ENCODE data around the gene CADM2. TPM values are rescaled to one million over a fixed set of nuclear protein-coding genes. Genes with fewer than 3 reads are reported as not detected.

CADM2 gene
- total RNA-seq, 1 experiment from 2014 or later = 0.64 TPM

- Histone ChIP-seq H3K27ac (ENCODE audit: low read length) (no peak overlapping the region), H3K9me3 (ENCODE audit: control insufficient read depth, insufficient read depth, low read depth, low read length) (no peaks in the 10 kb centered on the region), H3K36me3 (ENCODE audit: control insufficient read depth, insufficient read depth, low read length) (no peaks in the 10 kb centered on the region), H3K4me1 (ENCODE audit: control insufficient read depth, insufficient read depth, low read length) (no peaks in the 10 kb centered on the region), H3K4me3 (ENCODE audit: low read depth in 2 of 2, low read length in 2 of 2) (no peak overlapping the region), H3K27me3 (ENCODE audit: control insufficient read depth, insufficient read depth, low read length) (no peaks in the 10 kb centered on the region)
- TF ChIP-seq POLR2AphosphoS5 (IDR thresholded peaks at IDR 0.05; ENCODE audit: low read depth, low read length) = no peak
- TF ChIP-seq TCF7L2 (IDR thresholded peaks at IDR 0.05; ENCODE audit: low read depth, low read length) = no peak
- no peak for TF ChIP-seq CTCF (IDR thresholded peaks at IDR 0.05)
- TF ChIP-seq SIN3A (IDR thresholded peaks at IDR 0.05; ENCODE audit: borderline replicate concordance, insufficient read depth, low read depth, low read length) = no peak
- TF ChIP-seq REST (IDR thresholded peaks at IDR 0.05; ENCODE audit: insufficient read depth in 1 of 2, low read depth in 2 of 2, low read length in 1 of 2) = no peak
- no peak for ATAC-seq
- in situ Hi-C loops (cut with HindIII; ENCODE audit: low pct_unique_long_range_greater_than_20kb, low sequenced_read_pairs) = no loop called here
- POLR2A ChIA-PET = no interaction called here
- CTCF ChIA-PET = no interaction called here
- no peak for DNase-seq (ENCODE audit: low read depth, low spot score)
- no TSS peak for BruUV-seq (replicated peaks)
- intact Hi-C loops (cut with micrococcal nuclease; ENCODE audit: unreplicated experiment) = loop anchor here (10.0 kb wide), 1 partner anchor 368 kb away; no protein-coding TSS in a partner anchor
Observed at GRCh38 chr3:84977021-84977420, 18.2 kb downstream of the CADM2 start.

GRCh38 chr3:84978843-84979242, 20.1 kb downstream of the CADM2 start:
- H3K36me3 ChIP-seq (ENCODE audit: control insufficient read depth, insufficient read depth, low read length) = no peaks in the 10 kb centered on the region
- ChIA-PET CTCF (no interaction called here), POLR2A (no interaction called here)
- H3K4me1 ChIP-seq (ENCODE audit: control insufficient read depth, insufficient read depth, low read length) = no peaks in the 10 kb centered on the region
- no peaks in the 10 kb centered on the region for H3K27me3 ChIP-seq (ENCODE audit: control insufficient read depth, insufficient read depth, low read length)
- TF ChIP-seq REST (IDR thresholded peaks at IDR 0.05; ENCODE audit: insufficient read depth in 1 of 2, low read depth in 2 of 2, low read length in 1 of 2) (no peak), TCF7L2 (IDR thresholded peaks at IDR 0.05; ENCODE audit: low read depth, low read length) (no peak), POLR2AphosphoS5 (IDR thresholded peaks at IDR 0.05; ENCODE audit: low read depth, low read length) (no peak), SIN3A (IDR thresholded peaks at IDR 0.05; ENCODE audit: borderline replicate concordance, insufficient read depth, low read depth, low read length) (no peak), CTCF (IDR thresholded peaks at IDR 0.05) (no peak)
- no peak overlapping the region for H3K27ac ChIP-seq (ENCODE audit: low read length)
- no peaks in the 10 kb centered on the region for H3K9me3 ChIP-seq (ENCODE audit: control insufficient read depth, insufficient read depth, low read depth, low read length)
- ATAC-seq (no peak), DNase-seq (ENCODE audit: low read depth, low spot score) (no peak)
- BruUV-seq (replicated peaks) = no TSS peak
- H3K4me3 ChIP-seq (ENCODE audit: low read depth in 2 of 2, low read length in 2 of 2) = no peak overlapping the region
- intact Hi-C loops (cut with micrococcal nuclease; ENCODE audit: unreplicated experiment) (loop anchor here (10.0 kb wide), 1 partner anchor 366 kb away; no protein-coding TSS in a partner anchor), in situ Hi-C loops (cut with HindIII; ENCODE audit: low pct_unique_long_range_greater_than_20kb, low sequenced_read_pairs) (no loop called here)
